IMR-90 (cell line): ENCODE data around the gene ACTR2. TPM values are rescaled to one million over a fixed set of nuclear protein-coding genes. Genes with fewer than 3 reads are reported as not detected.

ENCODE experiments used
- ATAC-seq: fragments of 200-7000 bp; cut with Tn5 transposase; 2 replicates; pipeline ENCODE4 v1.9.1; 2020; ENCODE audit warnings: low read depth, mild to moderate bottlenecking, moderate library complexity
- BruUV-seq: library from RNA; stranded (reverse); fragments of 400-500 nt; replicated peaks from 2 replicates; lab custom pipeline; 2021; lab: Mats Ljungman, UMichigan
- CTCF ChIA-PET: fragments of 300-600 bp; formaldehyde crosslinking; extraction: SDS; loops from one replicate; lab custom pipeline; 2021; ENCODE audit warnings: antibody characterized with exemption; lab: Yijun Ruan, JAX
- POLR2A ChIA-PET: fragments of 300-600 bp; sonication (Branson Sonifier 250); formaldehyde crosslinking; loops from one replicate; lab custom pipeline; 2022; ENCODE audit warnings: antibody characterized with exemption; ENCODE audit not compliant: unreplicated experiment; lab: Charles Lee
- DNase-seq: peaks from one replicate; pipeline ENCODE4 v3.0.0; 2013
- H2AFZ ChIP-seq: replicated peaks from 2 replicates; pipeline ENCODE3; 2013; ENCODE audit warnings: low read length, mild to moderate bottlenecking; ENCODE audit not compliant: poor library complexity
- H2AK5ac ChIP-seq: 2 replicates; pipeline ENCODE4 v1.6.1; 2013; ENCODE audit warnings: low read depth, low read length, inconsistent platforms
- H2AK9ac ChIP-seq: replicated peaks from 2 replicates; pipeline ENCODE3; 2013; ENCODE audit warnings: mild to moderate bottlenecking, low read depth, low read length, moderate library complexity; ENCODE audit not compliant: poor library complexity
- H2BK120ac ChIP-seq: 2 replicates; pipeline ENCODE4 v1.6.1; 2013; ENCODE audit warnings: low read depth, low read length, inconsistent platforms
- H2BK15ac ChIP-seq: 3 replicates; pipeline ENCODE4 v1.6.1; 2013; ENCODE audit warnings: low read depth, low read length, inconsistent platforms
- H2BK20ac ChIP-seq: 2 replicates; pipeline ENCODE4 v1.6.1; 2013; ENCODE audit warnings: low read depth, mild to moderate bottlenecking, inconsistent platforms, low read length, moderate library complexity
- H2BK5ac ChIP-seq: 2 replicates; pipeline ENCODE4 v1.6.1; 2013; ENCODE audit warnings: mild to moderate bottlenecking, low read depth, low read length, inconsistent platforms; ENCODE audit not compliant: poor library complexity, severe bottlenecking
- H3K14ac ChIP-seq: replicated peaks from 2 replicates; pipeline ENCODE4 v1.6.1; 2013; ENCODE audit warnings: low read depth, low read length, inconsistent platforms
- H3K18ac ChIP-seq: 2 replicates; pipeline ENCODE4 v1.6.1; 2013; ENCODE audit warnings: low read depth, low read length, control low read depth
- H3K23ac ChIP-seq: 2 replicates; pipeline ENCODE4 v1.6.1; 2013; ENCODE audit warnings: low read depth, low read length, inconsistent platforms
- H3K27ac ChIP-seq: 2 replicates; pipeline ENCODE4 v1.5.1; 2013; ENCODE audit warnings: mild to moderate bottlenecking, control low read depth, low read length; ENCODE audit not compliant: insufficient read depth
- H3K27me3 ChIP-seq: 2 replicates; pipeline ENCODE4 v1.6.1; 2013; ENCODE audit warnings: low read length; ENCODE audit not compliant: control insufficient read depth, insufficient read depth
- H3K36me3 ChIP-seq: 2 replicates; pipeline ENCODE4 v1.6.1; 2013; ENCODE audit warnings: low read length, mixed read lengths; ENCODE audit not compliant: control insufficient read depth, insufficient read depth
- H3K4ac ChIP-seq: 2 replicates; pipeline ENCODE4 v1.6.1; 2013; ENCODE audit warnings: low read depth, low read length, inconsistent platforms
- H3K4me1 ChIP-seq: 2 replicates; pipeline ENCODE4 v1.6.1; 2013; ENCODE audit warnings: low read length, mixed read lengths; ENCODE audit not compliant: control insufficient read depth, insufficient read depth
- H3K4me2 ChIP-seq: 2 replicates; pipeline ENCODE4 v1.6.1; 2013; ENCODE audit warnings: low read depth, mild to moderate bottlenecking, control low read depth, low read length, moderate library complexity
- H3K4me3 ChIP-seq: 2 replicates; pipeline ENCODE4 v1.5.1; 2013; ENCODE audit warnings: low read depth, mild to moderate bottlenecking, control low read depth, low read length, moderate library complexity; ENCODE audit not compliant: insufficient read depth
- H3K56ac ChIP-seq: 2 replicates; pipeline ENCODE4 v1.6.1; 2013; ENCODE audit warnings: low read length, inconsistent platforms; ENCODE audit not compliant: insufficient read depth; ENCODE audit errors: extremely low read depth
- H3K79me1 ChIP-seq, 2 experiments: 2 replicates each; pipeline ENCODE4 v1.6.1; 2013; ENCODE audit warnings: low read length in 2 of 2, inconsistent platforms in 1 of 2, low read depth in 1 of 2
- H3K9ac ChIP-seq: 2 replicates; pipeline ENCODE4 v1.6.1; 2013; ENCODE audit warnings: low read depth, low read length, control low read depth
- H3K9me1 ChIP-seq: 2 replicates; pipeline ENCODE4 v1.6.1; 2013; ENCODE audit warnings: low read length, inconsistent platforms; ENCODE audit not compliant: insufficient read depth
- H3K9me3 ChIP-seq: 2 replicates; pipeline ENCODE4 v1.6.1; 2013; ENCODE audit warnings: low read length; ENCODE audit not compliant: control insufficient read depth, insufficient read depth
- H4K20me1 ChIP-seq: 2 replicates; pipeline ENCODE4 v1.6.1; 2013; ENCODE audit warnings: low read length, inconsistent platforms; ENCODE audit not compliant: insufficient read depth
- H4K5ac ChIP-seq: 2 replicates; pipeline ENCODE4 v1.6.1; 2013; ENCODE audit warnings: mild to moderate bottlenecking, low read depth, low read length, control low read depth
- H4K8ac ChIP-seq, 2 experiments: 2 replicates each; pipeline ENCODE4 v1.6.1; 2013; ENCODE audit warnings: low read depth in 2 of 2, low read length in 2 of 2, control low read depth in 1 of 2, inconsistent platforms in 1 of 2
- H4K91ac ChIP-seq: 2 replicates; pipeline ENCODE4 v1.6.1; 2013; ENCODE audit warnings: low read depth, low read length, inconsistent platforms; ENCODE audit not compliant: insufficient read depth
- BHLHE40 ChIP-seq: fragments of 150-350 bp; IDR thresholded peaks from 2 replicates; pipeline ENCODE4 v1.6.1; 2016; ENCODE audit warnings: mild to moderate bottlenecking, low read depth, low read length
- CEBPB ChIP-seq: IDR thresholded peaks from 2 replicates; pipeline ENCODE4 v1.6.1; 2012; ENCODE audit warnings: low read depth, low read length, improper control_type of control experiment
- CHD1 ChIP-seq: IDR thresholded peaks from 2 replicates; pipeline ENCODE4 v1.6.1; 2012; ENCODE audit warnings: low read depth, low read length, improper control_type of control experiment
- FOS ChIP-seq: fragments of 150-350 bp; IDR thresholded peaks from 2 replicates; pipeline ENCODE4 v1.6.1; 2016; ENCODE audit warnings: low read depth, low read length
- MAFK ChIP-seq: IDR thresholded peaks from 2 replicates; pipeline ENCODE4 v1.6.1; 2012; ENCODE audit warnings: low read depth, low read length, improper control_type of control experiment
- MAZ ChIP-seq: IDR thresholded peaks from 2 replicates; pipeline ENCODE4 v1.6.1; 2012; ENCODE audit warnings: low read depth, mild to moderate bottlenecking, low read length, improper control_type of control experiment, moderate library complexity, borderline replicate concordance
- MXI1 ChIP-seq: IDR thresholded peaks from 2 replicates; pipeline ENCODE4 v1.6.1; 2012; ENCODE audit warnings: low read depth, mild to moderate bottlenecking, low read length, moderate library complexity, borderline replicate concordance
- NFE2L2 ChIP-seq: fragments of 150-350 bp; IDR thresholded peaks from 2 replicates; pipeline ENCODE4 v1.6.1; 2016; ENCODE audit warnings: low read depth, mild to moderate bottlenecking, low read length
- POLR2A ChIP-seq: IDR thresholded peaks from 2 replicates; pipeline ENCODE4 v1.6.1; 2012; ENCODE audit warnings: mild to moderate bottlenecking, low read depth, low read length
- RAD21 ChIP-seq: IDR thresholded peaks from 2 replicates; pipeline ENCODE4 v1.6.1; 2012; ENCODE audit warnings: low read length, improper control_type of control experiment
- RCOR1 ChIP-seq: IDR thresholded peaks from 2 replicates; pipeline ENCODE4 v1.6.1; 2012; ENCODE audit warnings: mild to moderate bottlenecking, low read length, improper control_type of control experiment; ENCODE audit not compliant: insufficient replicate concordance
- RFX5 ChIP-seq: IDR thresholded peaks from 2 replicates; pipeline ENCODE4 v1.8.0; 2012; ENCODE audit warnings: low read depth, mild to moderate bottlenecking, low read length, moderate library complexity
- SMC3 ChIP-seq: fragments of 150-350 bp; IDR thresholded peaks from 2 replicates; pipeline ENCODE4 v1.6.1; 2016; ENCODE audit warnings: low read depth, mild to moderate bottlenecking, antibody characterized with exemption, low read length, moderate library complexity
- WGBS, 2 experiments: methylation state at CpG; one replicate each; pipeline versions ENCODE4 v1.1.5 to v1.1.7; 2013; ENCODE audit warnings: missing lambda C conversion rate in 2 of 2; ENCODE audit not compliant: insufficient read length in 1 of 2; ENCODE audit errors: extremely low coverage in 2 of 2; 5-methylcytosine and 5-hydroxymethylcytosine counted together
- dilution Hi-C: fragments of 300-500 bp; cut with HindIII; formaldehyde crosslinking; loops from one replicate; pipeline ENCODE4 v1.14.3; 2018; ENCODE audit warnings: low sequenced_read_pairs; ENCODE audit not compliant: unreplicated experiment
- in situ Hi-C: fragments of 300-500 bp; cut with MboI; formaldehyde crosslinking; loops from 3 replicates; pipeline ENCODE4 v1.14.3; 2019; ENCODE audit warnings: low sequenced_read_pairs, inconsistent platforms, mixed read lengths
- intact Hi-C: fragments of 100-400 bp; cut with micrococcal nuclease; formaldehyde crosslinking; loops from 2 replicates; pipeline ENCODE4 v1.10.0; 2022
- polyA plus RNA-seq, 3 experiments: library from polyadenylated mRNA; depleted of rRNA; stranded (reverse); fragments of >200 nt; gene quantifications; 2 replicates each; pipeline ENCODE4 v1.2.3, GENCODE V29; 2012; ENCODE audit warnings: low replicate concordance in 1 of 3
- total RNA-seq: library from RNA; depleted of rRNA; stranded (reverse); fragments of >200 nt; gene quantifications from 2 replicates; pipeline ENCODE4 v1.2.3, GENCODE V29; 2012
- TF ChIP-seq, protein P1 (sequence below): fragments of 150-350 bp; IDR thresholded peaks from 2 replicates; pipeline ENCODE4 v1.6.1; 2016; ENCODE audit warnings: low read depth, mild to moderate bottlenecking, low read length, moderate library complexity, borderline replicate concordance
- TF ChIP-seq, protein P2 (sequence below): conservative IDR thresholded peaks from 2 replicates; pipeline ENCODE4 v1.5.1; 2012; ENCODE audit warnings: mild to moderate bottlenecking, low read depth, low read length, improper control_type of control experiment
- TF ChIP-seq, protein P3 (sequence below): fragments of 150-350 bp; IDR thresholded peaks from 2 replicates; pipeline ENCODE4 v1.6.1; 2017; ENCODE audit warnings: mild to moderate bottlenecking, antibody characterized with exemption, low read length, low read depth

Gene ACTR2
- total and polyA plus RNA-seq, 2 of the 4 experiments (the other 2 are of a cell fraction): 141 to 205 TPM

DNA sequence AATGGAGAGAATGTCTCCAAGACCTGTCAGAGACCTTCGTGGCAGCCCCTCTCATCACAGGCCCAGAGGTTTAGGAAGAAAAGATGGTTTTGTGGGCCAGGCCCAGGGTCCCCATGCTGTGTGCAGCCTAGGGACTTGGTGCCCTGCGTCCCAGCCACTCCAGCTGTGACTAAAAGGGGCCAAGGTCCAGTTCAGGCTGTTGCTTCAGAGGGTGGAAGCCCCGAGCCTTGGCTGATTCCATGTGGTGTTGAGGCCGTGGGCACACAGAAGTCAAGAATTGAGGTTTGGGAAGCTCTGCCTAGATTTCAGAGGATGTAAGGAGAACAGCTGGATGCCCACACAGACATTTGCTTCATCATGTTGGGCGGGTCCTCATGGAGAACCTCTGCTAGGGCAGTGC lies 45.1 kb upstream of the ACTR2 start:
- dilution Hi-C loops (no loop called here), intact Hi-C loops (no loop called here), in situ Hi-C loops (no loop called here)
- H3K4me3 ChIP-seq: no peak overlapping the region
- H2BK15ac ChIP-seq: no peak overlapping the region
- no peaks in the 10 kb centered on the region; the same call in 1 of the 2 replicates for H3K9me1 ChIP-seq
- H3K4me1 ChIP-seq: peaks cover 3% of the 10 kb centered on the region; the same call in 1 of the 2 replicates
- DNase-seq (no peak), ATAC-seq (no peak)
- no peak overlapping the region for H3K18ac ChIP-seq
- CTCF ChIA-PET: no interaction called here
- H2BK20ac ChIP-seq: no peak overlapping the region
- H4K20me1 ChIP-seq: no peaks in the 10 kb centered on the region
- 57% methylated on average over 1 of the region's 5 CpGs; no CpG with 5 or more reads in 1 of the 2 experiments for WGBS, 2 experiments
- H2AFZ ChIP-seq: no peak overlapping the region
- H2AK5ac ChIP-seq: no peak overlapping the region
- TF ChIP-seq CHD1: no peak
- TF ChIP-seq BHLHE40: no peak
- no peak for TF ChIP-seq MXI1
- TF ChIP-seq CEBPB: no peak
- TF ChIP-seq RCOR1: no peak
- TF ChIP-seq, protein P1, sequence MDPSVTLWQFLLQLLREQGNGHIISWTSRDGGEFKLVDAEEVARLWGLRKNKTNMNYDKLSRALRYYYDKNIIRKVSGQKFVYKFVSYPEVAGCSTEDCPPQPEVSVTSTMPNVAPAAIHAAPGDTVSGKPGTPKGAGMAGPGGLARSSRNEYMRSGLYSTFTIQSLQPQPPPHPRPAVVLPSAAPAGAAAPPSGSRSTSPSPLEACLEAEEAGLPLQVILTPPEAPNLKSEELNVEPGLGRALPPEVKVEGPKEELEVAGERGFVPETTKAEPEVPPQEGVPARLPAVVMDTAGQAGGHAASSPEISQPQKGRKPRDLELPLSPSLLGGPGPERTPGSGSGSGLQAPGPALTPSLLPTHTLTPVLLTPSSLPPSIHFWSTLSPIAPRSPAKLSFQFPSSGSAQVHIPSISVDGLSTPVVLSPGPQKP: no peak
- TF ChIP-seq POLR2A: no peak
- no peak for TF ChIP-seq MAFK
- no peak for TF ChIP-seq SMC3
- TF ChIP-seq NFE2L2: no peak
- TF ChIP-seq RFX5: no peak
- TF ChIP-seq, protein P2, sequence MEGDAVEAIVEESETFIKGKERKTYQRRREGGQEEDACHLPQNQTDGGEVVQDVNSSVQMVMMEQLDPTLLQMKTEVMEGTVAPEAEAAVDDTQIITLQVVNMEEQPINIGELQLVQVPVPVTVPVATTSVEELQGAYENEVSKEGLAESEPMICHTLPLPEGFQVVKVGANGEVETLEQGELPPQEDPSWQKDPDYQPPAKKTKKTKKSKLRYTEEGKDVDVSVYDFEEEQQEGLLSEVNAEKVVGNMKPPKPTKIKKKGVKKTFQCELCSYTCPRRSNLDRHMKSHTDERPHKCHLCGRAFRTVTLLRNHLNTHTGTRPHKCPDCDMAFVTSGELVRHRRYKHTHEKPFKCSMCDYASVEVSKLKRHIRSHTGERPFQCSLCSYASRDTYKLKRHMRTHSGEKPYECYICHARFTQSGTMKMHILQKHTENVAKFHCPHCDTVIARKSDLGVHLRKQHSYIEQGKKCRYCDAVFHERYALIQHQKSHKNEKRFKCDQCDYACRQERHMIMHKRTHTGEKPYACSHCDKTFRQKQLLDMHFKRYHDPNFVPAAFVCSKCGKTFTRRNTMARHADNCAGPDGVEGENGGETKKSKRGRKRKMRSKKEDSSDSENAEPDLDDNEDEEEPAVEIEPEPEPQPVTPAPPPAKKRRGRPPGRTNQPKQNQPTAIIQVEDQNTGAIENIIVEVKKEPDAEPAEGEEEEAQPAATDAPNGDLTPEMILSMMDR: no peak
- no peak for TF ChIP-seq RAD21
- TF ChIP-seq, protein P3, sequence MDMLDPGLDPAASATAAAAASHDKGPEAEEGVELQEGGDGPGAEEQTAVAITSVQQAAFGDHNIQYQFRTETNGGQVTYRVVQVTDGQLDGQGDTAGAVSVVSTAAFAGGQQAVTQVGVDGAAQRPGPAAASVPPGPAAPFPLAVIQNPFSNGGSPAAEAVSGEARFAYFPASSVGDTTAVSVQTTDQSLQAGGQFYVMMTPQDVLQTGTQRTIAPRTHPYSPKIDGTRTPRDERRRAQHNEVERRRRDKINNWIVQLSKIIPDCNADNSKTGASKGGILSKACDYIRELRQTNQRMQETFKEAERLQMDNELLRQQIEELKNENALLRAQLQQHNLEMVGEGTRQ: no peak
- TF ChIP-seq MAZ: no peak
- no peak for TF ChIP-seq FOS
- no peak overlapping the region for H3K4ac ChIP-seq
- no peak overlapping the region for H3K14ac ChIP-seq
- H3K27me3 ChIP-seq: peaks cover 9% of the 10 kb centered on the region
- no peaks in the 10 kb centered on the region for H3K79me1 ChIP-seq
- H3K56ac ChIP-seq: no peak overlapping the region
- H3K23ac ChIP-seq: no peak overlapping the region
- H4K91ac ChIP-seq: no peak overlapping the region
- no peak overlapping the region for H3K27ac ChIP-seq
- no peak overlapping the region for H3K4me2 ChIP-seq
- H2AK9ac ChIP-seq: no peak overlapping the region
- H4K5ac ChIP-seq: no peak overlapping the region
- H2BK120ac ChIP-seq: no peak overlapping the region
- BruUV-seq: no TSS peak
- H3K36me3 ChIP-seq: no peaks in the 10 kb centered on the region
- no peak overlapping the region for H3K9ac ChIP-seq
- H4K8ac ChIP-seq: no peak overlapping the region
- no peak overlapping the region for H2BK5ac ChIP-seq
- POLR2A ChIA-PET: no interaction called here
- no peaks in the 10 kb centered on the region for H3K9me3 ChIP-seq
